ENCODE results near the gene CDC34.

Gene CDC34

GRCh38 chr19:501646-502045 lies 29.9 kb upstream of the CDC34 start:
- H3K27ac ChIP-seq (replicated peaks) = no peak overlapping the region

DNA sequence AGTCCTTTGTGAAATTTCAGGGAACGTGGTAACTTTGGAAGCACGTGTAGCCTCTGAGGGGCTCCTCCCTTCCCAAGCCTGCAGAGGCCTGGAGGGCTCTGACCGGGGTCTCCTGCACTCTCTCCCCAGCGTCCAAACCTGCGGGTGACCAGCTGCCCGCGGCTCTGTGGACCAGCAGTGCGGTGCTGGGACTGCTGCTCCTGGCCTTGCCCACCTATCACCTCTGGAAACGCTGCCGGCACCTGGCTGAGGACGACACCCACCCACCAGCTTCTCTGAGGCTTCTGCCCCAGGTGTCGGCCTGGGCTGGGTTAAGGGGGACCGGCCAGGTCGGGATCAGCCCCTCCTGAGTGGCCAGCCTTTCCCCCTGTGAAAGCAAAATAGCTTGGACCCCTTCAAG lies 26.9 kb upstream of the CDC34 start:
- TF ChIP-seq SPI1 (IDR thresholded peaks at IDR 0.05; ENCODE audit: borderline replicate concordance, low read depth) (no peak), POLR2AphosphoS5 (IDR thresholded peaks at IDR 0.05; ENCODE audit: low read depth) (no peak), CTCF (IDR thresholded peaks at IDR 0.05; ENCODE audit: insufficient read depth, low read length) (no peak), GABPA (IDR thresholded peaks at IDR 0.05; ENCODE audit: low read depth) (no peak), REST (IDR thresholded peaks at IDR 0.05; ENCODE audit: insufficient replicate concordance, low read depth) (no peak)
- no peak for DNase-seq (ENCODE audit: low read depth in 1 of 2, low spot score in 1 of 2)
- no peaks in the 10 kb centered on the region for H3K27me3 ChIP-seq (ENCODE audit: insufficient read depth, poor library complexity, severe bottlenecking)
- H3K27ac ChIP-seq (replicated peaks) = no peak overlapping the region
- no peak overlapping the region for H3K4me3 ChIP-seq (replicated peaks; ENCODE audit: insufficient read depth, low read length)

More at GRCh38 chr19:501646-502045, 29.9 kb upstream of the CDC34 start:
- no peak for TF ChIP-seq CTCF (IDR thresholded peaks at IDR 0.05; ENCODE audit: insufficient read depth, low read length)
- no peak for TF ChIP-seq GABPA (IDR thresholded peaks at IDR 0.05; ENCODE audit: low read depth)
- TF ChIP-seq SPI1 (IDR thresholded peaks at IDR 0.05; ENCODE audit: borderline replicate concordance, low read depth) = no peak
- TF ChIP-seq POLR2AphosphoS5 (IDR thresholded peaks at IDR 0.05; ENCODE audit: low read depth) = no peak
- no peak for TF ChIP-seq REST (IDR thresholded peaks at IDR 0.05; ENCODE audit: insufficient replicate concordance, low read depth)
- Histone ChIP-seq H3K4me3 (replicated peaks; ENCODE audit: insufficient read depth, low read length) (no peak overlapping the region), H3K27me3 (ENCODE audit: insufficient read depth, poor library complexity, severe bottlenecking) (peaks cover 14% of the 10 kb centered on the region)
- DNase-seq (ENCODE audit: low read depth in 1 of 2, low spot score in 1 of 2) = no peak

GRCh38 chr19:506404-507285 lies 24.9 kb upstream of the CDC34 start:
- TF ChIP-seq REST (IDR thresholded peaks at IDR 0.05; ENCODE audit: insufficient replicate concordance, low read depth) (no peak), CTCF (IDR thresholded peaks at IDR 0.05; ENCODE audit: insufficient read depth, low read length) (peak; percentile 96), POLR2AphosphoS5 (IDR thresholded peaks at IDR 0.05; ENCODE audit: low read depth) (peak; percentile 9; the same call in 1 of the 2 replicates), SPI1 (IDR thresholded peaks at IDR 0.05; ENCODE audit: borderline replicate concordance, low read depth) (no peak)
- Histone ChIP-seq H3K27me3 (ENCODE audit: insufficient read depth, poor library complexity, severe bottlenecking) (no peaks in the 10 kb centered on the region), H3K4me3 (replicated peaks; ENCODE audit: insufficient read depth, low read length) (peak overlapping the region; percentile 94), H3K27ac (replicated peaks) (peak overlapping the region; percentile 98)
- DNase-seq (ENCODE audit: low read depth in 1 of 2, low spot score in 1 of 2) = peak; percentile 98
